GM12891 (cell line): ENCODE results near the gene CKS1B.

ENCODE experiments used
- POLR2A ChIP-seq: IDR thresholded peaks from 2 replicates; pipeline ENCODE4 v1.6.1; 2011; ENCODE audit warnings: low read depth, low read length, control low read depth
- POLR2AphosphoS5 ChIP-seq: IDR thresholded peaks from 2 replicates; pipeline ENCODE4 v1.6.1; 2011; ENCODE audit warnings: low read depth, low read length, control low read depth
- POU2F2 ChIP-seq: IDR thresholded peaks from 2 replicates; pipeline ENCODE4 v1.6.1; 2011; ENCODE audit warnings: low read depth, mild to moderate bottlenecking, control low read depth, low read length, moderate library complexity
- SPI1 ChIP-seq: IDR thresholded peaks from 2 replicates; pipeline ENCODE4 v1.6.1; 2011; ENCODE audit warnings: low read depth, low read length, control low read depth
- TAF1 ChIP-seq: IDR thresholded peaks from 2 replicates; pipeline ENCODE4 v1.6.1; 2011; ENCODE audit warnings: low read depth, low read length, control low read depth

GRCh38 chr1:154934358-154934948, 40.0 kb upstream of the CKS1B start:
- TF ChIP-seq TAF1 (no peak), POLR2A (no peak), POLR2AphosphoS5 (no peak), POU2F2 (no peak), SPI1 (no peak)
